OCI-LY1 (cell line): ENCODE results near the gene ALLC.
A peak's percentile ranks its signal among the peaks of the same experiment; 100 is the strongest.

Experiments
- H2AFZ ChIP-seq: fragments of 200-600 bp; sonication (generic), shearing (Covaris generic); 2 replicates; pipeline ENCODE4 v1.6.0; 2014; ENCODE audit warnings: antibody characterized with exemption, mild to moderate bottlenecking, low read length
- H3F3A ChIP-seq: fragments of 200-600 bp; sonication (generic), shearing (Covaris generic); 2 replicates; pipeline ENCODE4 v1.6.0; 2014; ENCODE audit warnings: mild to moderate bottlenecking, antibody characterized with exemption, low read length, moderate library complexity; ENCODE audit not compliant: insufficient read depth
- H3K27ac ChIP-seq: fragments of 200-600 bp; sonication (generic); 2 replicates; pipeline ENCODE4 v1.5.1; 2014; ENCODE audit warnings: low read length, mixed run types, mild to moderate bottlenecking, low read depth; ENCODE audit not compliant: poor library complexity, severe bottlenecking
- H3K27me3 ChIP-seq: fragments of 200-600 bp; sonication (generic); 2 replicates; pipeline ENCODE4 v1.6.0; 2014; ENCODE audit warnings: antibody characterized with exemption, mild to moderate bottlenecking, low read length, moderate library complexity; ENCODE audit not compliant: insufficient read depth
- H3K36me3 ChIP-seq: fragments of 200-600 bp; sonication (generic); 2 replicates; pipeline ENCODE4 v1.6.1; 2014; ENCODE audit warnings: mild to moderate bottlenecking, antibody characterized with exemption, low read length, moderate library complexity, mixed read lengths; ENCODE audit not compliant: insufficient read depth
- H3K4me1 ChIP-seq: fragments of 200-600 bp; sonication (generic); 2 replicates; pipeline ENCODE4 v1.5.1; 2014; ENCODE audit warnings: mild to moderate bottlenecking, low read length, moderate library complexity; ENCODE audit not compliant: insufficient read depth, severe bottlenecking
- H3K4me2 ChIP-seq: fragments of 200-600 bp; sonication (generic), shearing (Covaris generic); 2 replicates; pipeline ENCODE4 v1.6.1; 2014; ENCODE audit warnings: low read length
- H3K4me3 ChIP-seq: fragments of 200-600 bp; sonication (generic); 2 replicates; pipeline ENCODE4 v1.5.1; 2014; ENCODE audit warnings: low read length, low read depth, mild to moderate bottlenecking, mixed read lengths; ENCODE audit not compliant: poor library complexity, severe bottlenecking
- H3K79me2 ChIP-seq: fragments of 200-600 bp; shearing (Covaris generic); 2 replicates; pipeline ENCODE4 v1.6.1; 2016; ENCODE audit warnings: mixed run types, low read length, mixed read lengths; ENCODE audit not compliant: insufficient read depth
- H3K9ac ChIP-seq: fragments of 200-600 bp; sonication (generic), shearing (Covaris generic); 2 replicates; pipeline ENCODE4 v1.6.1; 2014; ENCODE audit warnings: mild to moderate bottlenecking, low read length, mixed read lengths
- H3K9me2 ChIP-seq: fragments of 200-600 bp; sonication (generic), shearing (Covaris generic); 2 replicates; pipeline ENCODE4 v1.6.1; 2014; ENCODE audit warnings: low read depth, mild to moderate bottlenecking, low read length, mixed read lengths
- H3K9me3 ChIP-seq: fragments of 200-600 bp; shearing (Covaris generic); 2 replicates; pipeline ENCODE4 v1.6.1; 2014; ENCODE audit warnings: low read length, mixed read lengths
- H4K20me1 ChIP-seq: fragments of 200-600 bp; sonication (generic), shearing (Covaris generic); 2 replicates; pipeline ENCODE4 v1.6.0; 2016; ENCODE audit warnings: mild to moderate bottlenecking, low read length; ENCODE audit not compliant: insufficient read depth
- CTCF ChIP-seq: fragments of 200-600 bp; sonication (generic), shearing (Covaris generic); IDR thresholded peaks from 2 replicates; pipeline ENCODE4 v1.5.1; 2017; ENCODE audit warnings: mild to moderate bottlenecking, antibody characterized with exemption, low read length, moderate library complexity, mixed read lengths
- EZH2 ChIP-seq: fragments of 200-600 bp; sonication (generic), shearing (Covaris generic); IDR thresholded peaks from 2 replicates; pipeline ENCODE4 v1.8.0; 2017; ENCODE audit warnings: borderline replicate concordance, mixed run types, mild to moderate bottlenecking, antibody characterized with exemption, low read length, moderate library complexity, mixed read lengths

ALLC gene

GRCh38 chr2:3610415-3610814 is 47.6 kb upstream of the ALLC start:
- no peak for TF ChIP-seq CTCF
- no peak for TF ChIP-seq EZH2
- Histone ChIP-seq H4K20me1 (no peaks in the 10 kb centered on the region), H3K36me3 (no peaks in the 10 kb centered on the region), H3K27ac (peak overlapping the region; percentile 85), H2AFZ (no peak overlapping the region), H3K9me3 (no peaks in the 10 kb centered on the region), H3K9me2 (no peaks in the 10 kb centered on the region), H3K27me3 (no peaks in the 10 kb centered on the region), H3K4me1 (peaks cover 55% of the 10 kb centered on the region), H3K4me2 (peak overlapping the region; percentile 58), H3K4me3 (peak overlapping the region; percentile 37), H3F3A (no peaks in the 10 kb centered on the region; the same call in 1 of the 2 replicates), H3K9ac (peak overlapping the region; percentile 55; the same call in 1 of the 2 replicates), H3K79me2 (no peaks in the 10 kb centered on the region)

GRCh38 chr2:3610881-3611505 is 47.0 kb upstream of the ALLC start:
- Histone ChIP-seq H3K9me2 (no peaks in the 10 kb centered on the region), H3K9me3 (no peaks in the 10 kb centered on the region), H3K9ac (peak overlapping the region; percentile 55; the same call in 1 of the 2 replicates), H3K79me2 (no peaks in the 10 kb centered on the region), H4K20me1 (no peaks in the 10 kb centered on the region), H3F3A (no peaks in the 10 kb centered on the region; the same call in 1 of the 2 replicates), H3K27ac (peak overlapping the region; percentile 85), H3K27me3 (no peaks in the 10 kb centered on the region), H3K4me3 (peak overlapping the region; percentile 37), H2AFZ (no peak overlapping the region), H3K36me3 (no peaks in the 10 kb centered on the region), H3K4me2 (peak overlapping the region; percentile 58), H3K4me1 (peaks cover 49% of the 10 kb centered on the region)
- TF ChIP-seq CTCF (no peak), EZH2 (no peak)

GRCh38 chr2:3611589-3611988 is 46.4 kb upstream of the ALLC start:
- peak overlapping the region; percentile 55; the same call in 1 of the 2 replicates for H3K9ac ChIP-seq
- H3K79me2 ChIP-seq, result no peaks in the 10 kb centered on the region
- H3K4me3 ChIP-seq, result peak overlapping the region; percentile 37
- peaks cover 49% of the 10 kb centered on the region for H3K4me1 ChIP-seq
- no peaks in the 10 kb centered on the region for H3K27me3 ChIP-seq
- H3K4me2 ChIP-seq, result peak overlapping the region; percentile 58
- H4K20me1 ChIP-seq, result no peaks in the 10 kb centered on the region
- H3F3A ChIP-seq, result no peaks in the 10 kb centered on the region; the same call in 1 of the 2 replicates
- no peaks in the 10 kb centered on the region for H3K9me2 ChIP-seq
- no peak overlapping the region for H2AFZ ChIP-seq
- TF ChIP-seq CTCF, result no peak
- TF ChIP-seq EZH2, result no peak
- peak overlapping the region; percentile 85 for H3K27ac ChIP-seq
- H3K36me3 ChIP-seq, result no peaks in the 10 kb centered on the region
- no peaks in the 10 kb centered on the region for H3K9me3 ChIP-seq
